Mucosa of gallbladder (tissue), 1 donor: ENCODE measurements around the gene PELO. TPM values are rescaled to one million over a fixed set of nuclear protein-coding genes. Genes with fewer than 3 reads are reported as not detected.

Experiments
- DNase-seq: peaks from one replicate; pipeline ENCODE4 v3.0.0-alpha.2; 2020; ENCODE audit warnings: low spot score
- total RNA-seq: library from RNA; stranded (reverse); gene quantifications from one replicate; pipeline ENCODE4 v1.2.1, GENCODE V29; 2021
- donor health status: DM: no; HTN: no; CAD: no.

Gene PELO
- total RNA-seq, 1 donor from 2014 or later, result 41.6 TPM

- DNase-seq, result no peak
These were observed 41.9 kb downstream of the PELO start for GRCh38 chr5:52829664-52830063.

GRCh38 chr5:52830650-52831049 is 42.9 kb downstream of the PELO start:
- DNase-seq, result no peak

GRCh38 chr5:52831786-52832511 is 44.2 kb downstream of the PELO start:
- no peak for DNase-seq

GRCh38 chr5:52834320-52834719 is 46.6 kb downstream of the PELO start:
- DNase-seq, result no peak

- no peak for DNase-seq
These were observed 49.4 kb downstream of the PELO start for GRCh38 chr5:52837068-52837467.

Other genes with a start within 250 kb of the PELO start
- gene ITGA1, start within 50 bp of the PELO start, total RNA-seq, result 67.1 TPM
- gene ITGA2, start 201.4 kb downstream of the PELO start, total RNA-seq, result 13.0 TPM